B cell (primary cell): ENCODE measurements around the gene GPAT3. TPM values are rescaled to one million over a fixed set of nuclear protein-coding genes. Genes with fewer than 3 reads are reported as not detected.

Source experiments
- ATAC-seq: fragments of 200-7000 bp; cut with Tn5 transposase; one replicate; pipeline ENCODE4 v1.10.0; 2021; ENCODE audit warnings: low read depth, mild to moderate bottlenecking, moderate number of reproducible peaks, moderate library complexity
- CTCF ChIA-PET: fragments of 350-600 bp; sonication (Branson Sonifier 250); formaldehyde crosslinking; loops from one replicate; lab custom pipeline; 2021; ENCODE audit warnings: antibody characterized with exemption, inconsistent platforms; lab: Charles Lee
- POLR2A ChIA-PET: fragments of 350-600 bp; sonication (Branson Sonifier 250); formaldehyde crosslinking; loops from one replicate; lab custom pipeline; 2021; ENCODE audit warnings: antibody characterized with exemption; lab: Charles Lee
- DNase-seq: peaks from one replicate; pipeline ENCODE4 v3.0.0; 2013
- H2AFZ ChIP-seq: 2 replicates; pipeline ENCODE4 v1.6.1; 2012; ENCODE audit warnings: mild to moderate bottlenecking, low read depth, low read length; ENCODE audit not compliant: insufficient read depth, poor library complexity, severe bottlenecking
- H3K27ac ChIP-seq, 2 donors: 1 replicate in 1 of 2; 2 replicates in 1 of 2; pipeline ENCODE4 v1.5.1; 2012 to 2013; ENCODE audit warnings: low read length in 2 of 2, mild to moderate bottlenecking in 2 of 2, moderate library complexity in 1 of 2
- H3K27me3 ChIP-seq, 4 experiments: fragments of 200-600 bp in 1 of 4; sonication (generic) in 1 of 4; replicated peaks in 1 of 4; 1 replicate in 2 of 4; 2 replicates in 2 of 4; pipeline versions ENCODE4 v1.6.1 to v1.7.0; 2013 to 2016; ENCODE audit warnings: low read length in 3 of 4, mild to moderate bottlenecking in 2 of 4, mixed read lengths in 1 of 4, moderate library complexity in 1 of 4; ENCODE audit not compliant: insufficient read depth in 4 of 4, control insufficient read depth in 3 of 4; ENCODE audit errors: control extremely low read depth in 1 of 4
- H3K36me3 ChIP-seq, 2 experiments: replicated peaks in 1 of 2; 1 replicate in 1 of 2; 2 replicates in 1 of 2; pipeline versions ENCODE4 v1.6.1 to v1.7.1; 2013; ENCODE audit warnings: low read length in 1 of 2; ENCODE audit not compliant: insufficient read depth in 2 of 2, control insufficient read depth in 1 of 2; ENCODE audit errors: control extremely low read depth in 1 of 2, extremely low read depth in 1 of 2
- H3K4me1 ChIP-seq, 2 donors: fragments of 200-600 bp in 1 of 2; sonication (generic) in 1 of 2; 1 replicate in 1 of 2; 2 replicates in 1 of 2; pipeline versions ENCODE4 v1.5.1 to v1.6.1; 2013 to 2017; ENCODE audit warnings: low read length in 2 of 2; ENCODE audit not compliant: control insufficient read depth in 2 of 2, insufficient read depth in 2 of 2
- H3K4me2 ChIP-seq: replicated peaks from 2 replicates; pipeline ENCODE3; 2012; ENCODE audit warnings: mild to moderate bottlenecking, low read depth, low read length; ENCODE audit not compliant: poor library complexity, severe bottlenecking
- H3K4me3 ChIP-seq, 5 experiments: fragments of 200-600 bp in 1 of 5; sonication (generic) in 1 of 5; 1 replicate in 3 of 5; 2 replicates in 2 of 5; pipeline versions ENCODE4 v1.5.1 to v1.7.0; 2011 to 2016; ENCODE audit warnings: low read length in 4 of 5, mild to moderate bottlenecking in 4 of 5, low read depth in 2 of 5, control low read depth in 1 of 5, moderate library complexity in 1 of 5; ENCODE audit not compliant: insufficient read depth in 1 of 5; ENCODE audit errors: control extremely low read depth in 1 of 5, extremely low read depth in 1 of 5
- H3K79me2 ChIP-seq: fragments of 200-600 bp; sonication (generic); one replicate; pipeline ENCODE4 v1.6.0; 2016; ENCODE audit warnings: low read length; ENCODE audit not compliant: control insufficient read depth, insufficient read depth
- H3K9ac ChIP-seq: fragments of 200-600 bp; sonication (generic); 2 replicates; pipeline ENCODE4 v1.6.1; 2017; ENCODE audit warnings: mild to moderate bottlenecking, low read length, moderate library complexity
- H3K9me3 ChIP-seq, 3 donors: one replicate each; pipeline versions ENCODE4 v1.6.1 to v1.7.1; 2013; ENCODE audit warnings: low read length in 2 of 3; ENCODE audit not compliant: control insufficient read depth in 2 of 3, insufficient read depth in 1 of 3; ENCODE audit errors: control extremely low read depth in 1 of 3
- H4K20me1 ChIP-seq: 2 replicates; pipeline ENCODE4 v1.6.0; 2012; ENCODE audit warnings: mild to moderate bottlenecking, low read length; ENCODE audit not compliant: insufficient read depth, control insufficient read depth, poor library complexity, severe bottlenecking
- H3K27ac Mint-ChIP-seq: one replicate; pipeline ENCODE4 v1.8.0; 2021; ENCODE audit warnings: mixed read lengths
- H3K27me3 Mint-ChIP-seq: one replicate; pipeline ENCODE4 v1.8.0; 2021; ENCODE audit warnings: mixed read lengths
- H3K4me1 Mint-ChIP-seq: one replicate; pipeline ENCODE4 v1.8.0; 2021; ENCODE audit warnings: mixed read lengths
- H3K4me3 Mint-ChIP-seq: one replicate; pipeline ENCODE4 v1.8.0; 2021; ENCODE audit warnings: mixed read lengths
- H3K9me3 Mint-ChIP-seq: one replicate; pipeline ENCODE4 v1.8.0; 2022; ENCODE audit warnings: mixed read lengths; ENCODE audit not compliant: insufficient read depth
- CTCF ChIP-seq: fragments of 200-600 bp; IDR thresholded peaks from one replicate; pipeline ENCODE4 v1.8.0; 2022; ENCODE audit warnings: antibody characterized with exemption, mild to moderate bottlenecking
- EZH2 ChIP-seq: IDR thresholded peaks from 2 replicates; pipeline ENCODE4 v1.6.1; 2012; ENCODE audit warnings: borderline replicate concordance, low read depth, mild to moderate bottlenecking, moderate library complexity, low read length; ENCODE audit not compliant: insufficient read depth, poor library complexity, severe bottlenecking
- WGBS: methylation state at CpG from one replicate; pipeline ENCODE4 v1.1.5; 2013; ENCODE audit warnings: missing lambda C conversion rate; ENCODE audit not compliant: insufficient coverage; 5-methylcytosine and 5-hydroxymethylcytosine counted together
- intact Hi-C: fragments of 100-400 bp; cut with micrococcal nuclease; formaldehyde crosslinking; loops from one replicate; pipeline ENCODE4 v1.10.0; 2022
- polyA plus RNA-seq: library from polyadenylated mRNA; depleted of rRNA; stranded (reverse); fragments of >200 nt; gene quantifications from 2 replicates; pipeline ENCODE4 v1.2.3, GENCODE V29; 2012
- total RNA-seq, 2 donors: library from RNA; stranded (reverse); fragments of 120-200 nt in 1 of 2; gene quantifications; 1 replicate in 1 of 2; 2 replicates in 1 of 2; pipeline versions ENCODE4 v1.2.3 to v1.2.4, GENCODE V29; 2013 to 2022

GPAT3 gene
- total and polyA plus RNA-seq, 2 donors (not counting 1 experiment from before 2014, with no cell fraction given), result 0.06 to 0.89 TPM

- Histone ChIP-seq H3K4me3 (no peak overlapping the region), H2AFZ (no peak overlapping the region), H3K4me1 (peaks cover 0 to 3% of the 10 kb centered on the region in 2 donors), H3K9me3 (no peaks in the 10 kb centered on the region), H3K27me3 (peaks cover 0 to 5% (median 0%) of the 10 kb centered on the region in 4 experiments), H3K79me2 (no peaks in the 10 kb centered on the region), H3K27ac (no peak overlapping the region), H3K4me2 (no peak overlapping the region), H4K20me1 (no peaks in the 10 kb centered on the region), H3K9ac (no peak overlapping the region), H3K36me3 (no peaks in the 10 kb centered on the region)
- ChIA-PET POLR2A (interaction anchor here (0.7 kb wide), 1 partner anchor 42 kb away, joined by 3 read pairs; no protein-coding TSS in a partner anchor), CTCF (interaction anchor here (0.6 to 0.7 kb wide), 2 partner anchors 11 to 1270 kb away, joined by 3 to 4 read pairs; no protein-coding TSS in a partner anchor)
- peaks cover 1% of the 10 kb centered on the region for H3K4me1 Mint-ChIP-seq
- WGBS, result 65% methylated on average over 2 of the region's 3 CpGs
- H3K9me3 Mint-ChIP-seq, result no peaks in the 10 kb centered on the region
- H3K27me3 Mint-ChIP-seq, result no peaks in the 10 kb centered on the region
- no peak overlapping the region for H3K4me3 Mint-ChIP-seq
- intact Hi-C loops, result no loop called here
- ATAC-seq (no peak), DNase-seq (no peak)
- TF ChIP-seq CTCF, result no peak
- no peak for TF ChIP-seq EZH2
- H3K27ac Mint-ChIP-seq, result no peak overlapping the region
Measured at GRCh38 chr4:83556006-83556707, 20.2 kb downstream of the GPAT3 start.

- Histone ChIP-seq H3K9me3 (no peaks in the 10 kb centered on the region), H3K27ac (no peak overlapping the region), H3K36me3 (no peaks in the 10 kb centered on the region), H3K4me3 (no peak overlapping the region), H3K4me2 (no peak overlapping the region), H4K20me1 (no peaks in the 10 kb centered on the region), H3K27me3 (peaks cover 0 to 5% (median 0%) of the 10 kb centered on the region in 4 experiments), H2AFZ (no peak overlapping the region), H3K79me2 (no peaks in the 10 kb centered on the region), H3K9ac (no peak overlapping the region), H3K4me1 (peaks cover 0 to 3% of the 10 kb centered on the region in 2 donors)
- no peak for TF ChIP-seq CTCF
- no peak for TF ChIP-seq EZH2
- intact Hi-C loops, result no loop called here
- POLR2A ChIA-PET, result interaction anchor here (0.7 kb wide), 1 partner anchor 41 kb away, joined by 3 read pairs; no protein-coding TSS in a partner anchor
- Mint-ChIP-seq H3K4me3 (no peak overlapping the region), H3K4me1 (peaks cover 1% of the 10 kb centered on the region), H3K27me3 (no peaks in the 10 kb centered on the region), H3K9me3 (no peaks in the 10 kb centered on the region), H3K27ac (no peak overlapping the region)
- ATAC-seq (no peak), DNase-seq (no peak)
- CTCF ChIA-PET, result interaction anchor here (0.7 kb wide), 1 partner anchor 1271 kb away, joined by 3 read pairs; no protein-coding TSS in a partner anchor
- no CpG with 5 or more reads among the region's 1 CpG for WGBS
Measured at GRCh38 chr4:83556816-83557215, 20.9 kb downstream of the GPAT3 start.
